ENCODE results near the gene ABCG1. TPM values are rescaled to one million over a fixed set of nuclear protein-coding genes. Genes with fewer than 3 reads are reported as not detected.
A peak's percentile ranks its signal among the peaks of the same experiment; 100 is the strongest.

Gene ABCG1
- total and polyA plus RNA-seq, 2 of the 4 experiments (the other 2 are of a cell fraction) = 0.19 to 0.36 TPM

DNA sequence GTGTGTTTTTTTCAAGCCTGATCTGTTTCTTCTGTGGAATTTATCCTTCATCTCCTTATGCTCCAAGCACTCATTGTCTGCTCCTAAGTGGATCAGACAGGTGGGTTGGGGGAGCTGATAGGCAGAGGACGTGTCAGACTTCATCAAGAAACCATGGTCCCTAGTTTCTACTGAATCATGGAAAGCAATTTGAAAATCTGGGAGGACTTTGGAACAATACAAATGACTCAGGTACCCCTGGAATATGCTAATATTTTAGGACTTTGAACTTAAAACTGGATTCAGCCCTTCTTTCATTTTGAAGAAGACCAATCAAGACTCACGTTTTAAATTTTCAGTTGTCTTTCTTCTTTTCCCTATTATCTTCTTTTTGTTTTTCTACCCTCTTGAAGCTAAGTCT is 7.7 kb downstream of the ABCG1 start:
- H3K18ac ChIP-seq (ENCODE audit: low read depth, low read length) = no peak overlapping the region
- no peak overlapping the region; the same call in 2 of the 3 replicates for H2BK15ac ChIP-seq (ENCODE audit: low read depth, low read length)
- no peaks in the 10 kb centered on the region for H3K27me3 ChIP-seq (ENCODE audit: control insufficient read depth, insufficient read depth, low read length)
- no peak overlapping the region for H3K9ac ChIP-seq (ENCODE audit: low read depth, low read length)
- H2BK5ac ChIP-seq (ENCODE audit: low read depth, low read length, poor library complexity, severe bottlenecking) = no peak overlapping the region
- no peak overlapping the region for H2AFZ ChIP-seq (replicated peaks; ENCODE audit: low read length, poor library complexity)
- no TSS peak for BruUV-seq (replicated peaks)
- no peak overlapping the region for H2AK5ac ChIP-seq (ENCODE audit: low read depth, low read length)
- no peak overlapping the region for H3K14ac ChIP-seq (replicated peaks; ENCODE audit: low read depth, low read length)
- H3K9me3 ChIP-seq (ENCODE audit: control insufficient read depth, insufficient read depth, low read length) = no peaks in the 10 kb centered on the region
- TF ChIP-seq RFX5 (IDR thresholded peaks at IDR 0.05; ENCODE audit: low read depth, low read length) = no peak
- TF ChIP-seq USF2 (IDR thresholded peaks at IDR 0.05; ENCODE audit: low read depth, low read length) = no peak
- TF ChIP-seq RCOR1 (IDR thresholded peaks at IDR 0.05; ENCODE audit: insufficient replicate concordance, low read length) = no peak
- no peak for TF ChIP-seq CHD1 (IDR thresholded peaks at IDR 0.05; ENCODE audit: low read depth, low read length)
- no peak for TF ChIP-seq NFE2L2 (IDR thresholded peaks at IDR 0.05; ENCODE audit: low read depth, low read length)
- TF ChIP-seq CTCF (conservative IDR thresholded peaks at IDR 0.05; ENCODE audit: low read depth, low read length) = no peak
- no peak for TF ChIP-seq POLR2A (IDR thresholded peaks at IDR 0.05; ENCODE audit: low read depth, low read length)
- TF ChIP-seq MAFK (IDR thresholded peaks at IDR 0.05; ENCODE audit: low read depth, low read length) = no peak
- TF ChIP-seq FOS (IDR thresholded peaks at IDR 0.05; ENCODE audit: low read depth, low read length) = no peak
- no peak for TF ChIP-seq BHLHE40 (IDR thresholded peaks at IDR 0.05; ENCODE audit: low read depth, low read length)
- no peak for TF ChIP-seq MXI1 (IDR thresholded peaks at IDR 0.05; ENCODE audit: borderline replicate concordance, low read depth, low read length)
- TF ChIP-seq, protein P1, sequence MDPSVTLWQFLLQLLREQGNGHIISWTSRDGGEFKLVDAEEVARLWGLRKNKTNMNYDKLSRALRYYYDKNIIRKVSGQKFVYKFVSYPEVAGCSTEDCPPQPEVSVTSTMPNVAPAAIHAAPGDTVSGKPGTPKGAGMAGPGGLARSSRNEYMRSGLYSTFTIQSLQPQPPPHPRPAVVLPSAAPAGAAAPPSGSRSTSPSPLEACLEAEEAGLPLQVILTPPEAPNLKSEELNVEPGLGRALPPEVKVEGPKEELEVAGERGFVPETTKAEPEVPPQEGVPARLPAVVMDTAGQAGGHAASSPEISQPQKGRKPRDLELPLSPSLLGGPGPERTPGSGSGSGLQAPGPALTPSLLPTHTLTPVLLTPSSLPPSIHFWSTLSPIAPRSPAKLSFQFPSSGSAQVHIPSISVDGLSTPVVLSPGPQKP (IDR thresholded peaks at IDR 0.05; ENCODE audit: borderline replicate concordance, low read depth, low read length) = no peak
- no peak for TF ChIP-seq RAD21 (IDR thresholded peaks at IDR 0.05; ENCODE audit: low read length)
- no peak overlapping the region for H2BK20ac ChIP-seq (ENCODE audit: low read depth, low read length)
- POLR2A ChIA-PET (ENCODE audit: unreplicated experiment) = no interaction called here
- H2AK9ac ChIP-seq (replicated peaks; ENCODE audit: low read depth, low read length, poor library complexity) = no peak overlapping the region
- DNase-seq (no peak), ATAC-seq (ENCODE audit: low read depth) (no peak)
- dilution Hi-C loops (cut with HindIII; ENCODE audit: low sequenced_read_pairs, unreplicated experiment) (no loop called here), in situ Hi-C loops (cut with MboI; ENCODE audit: low sequenced_read_pairs) (no loop called here), intact Hi-C loops (cut with micrococcal nuclease) (no loop called here)
- no peak overlapping the region for H3K23ac ChIP-seq (ENCODE audit: low read depth, low read length)
- H4K20me1 ChIP-seq (ENCODE audit: insufficient read depth, low read length) = no peaks in the 10 kb centered on the region; the same call in 1 of the 2 replicates
- H4K91ac ChIP-seq (ENCODE audit: insufficient read depth, low read depth, low read length) = no peak overlapping the region
- no CpG with 5 or more reads among the region's 2 CpGs for WGBS, 2 experiments (ENCODE audit: extremely low coverage in 2 of 2, insufficient read length in 1 of 2)
- 0 out of 2 replicates have a peak overlapping the region, but pooled peaks have one; percentile 5 for H3K4ac ChIP-seq (ENCODE audit: low read depth, low read length)
- H2BK120ac ChIP-seq (ENCODE audit: low read depth, low read length) = no peak overlapping the region
- H3K56ac ChIP-seq (ENCODE audit: extremely low read depth, insufficient read depth, low read length) = no peak overlapping the region
- H3K4me1 ChIP-seq (ENCODE audit: control insufficient read depth, insufficient read depth, low read length) = peaks cover 19% of the 10 kb centered on the region
- no peak overlapping the region for H3K4me3 ChIP-seq (ENCODE audit: insufficient read depth, low read depth, low read length)
- no peak overlapping the region for H3K27ac ChIP-seq (ENCODE audit: insufficient read depth, low read length)
- no peak overlapping the region for H4K5ac ChIP-seq (ENCODE audit: low read depth, low read length)
- CTCF ChIA-PET = no interaction called here
- peaks cover 0 to 4% of the 10 kb centered on the region in 2 experiments; a peak in 2 of 4 replicates for H3K79me1 ChIP-seq (ENCODE audit: low read depth in 1 of 2, low read length in 2 of 2)
- no peak overlapping the region for H4K8ac ChIP-seq (ENCODE audit: low read depth in 2 of 2, low read length in 2 of 2)
- H3K9me1 ChIP-seq (ENCODE audit: insufficient read depth, low read length) = peaks cover 15% of the 10 kb centered on the region
- H3K36me3 ChIP-seq (ENCODE audit: control insufficient read depth, insufficient read depth, low read length) = peaks cover 3% of the 10 kb centered on the region; the same call in 1 of the 2 replicates
- no peak overlapping the region for H3K4me2 ChIP-seq (ENCODE audit: low read depth, low read length)
